Lower leg skin (tissue), 3 donors: ENCODE data around the gene APLF.

Experiments used
- POLR2A ChIP-seq, 2 donors: fragments of 450-650 bp; IDR thresholded peaks; one replicate each; pipeline ENCODE4 v1.6.1; 2016 to 2017; ENCODE audit warnings: antibody characterized with exemption in 2 of 2, mild to moderate bottlenecking in 1 of 2, moderate library complexity in 1 of 2
- TF ChIP-seq, protein P1 (sequence below), 3 donors: fragments of 450-650 bp; IDR thresholded peaks; one replicate each; pipeline ENCODE4 v1.5.1; 2016; ENCODE audit warnings: antibody characterized with exemption in 3 of 3, mild to moderate bottlenecking in 3 of 3, moderate library complexity in 2 of 3

DNA sequence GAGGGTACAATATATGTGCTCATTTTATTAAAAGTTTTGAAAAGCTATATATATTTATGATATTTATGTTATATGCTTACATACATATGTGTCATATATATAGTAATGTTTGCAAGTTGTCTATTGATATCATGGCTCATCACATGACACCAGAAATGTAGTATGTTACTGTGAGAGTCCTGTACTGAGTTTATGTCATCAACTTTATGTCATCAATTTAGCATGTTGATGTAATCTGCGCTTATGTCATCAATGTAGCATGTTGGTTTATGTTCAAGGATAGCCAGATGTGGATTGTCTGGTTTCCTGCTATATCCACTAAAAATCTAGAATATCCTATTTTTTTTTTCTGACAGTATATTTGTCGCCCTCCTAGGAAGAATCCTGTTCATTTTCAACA lies 77.4 kb downstream of the APLF start:
- TF ChIP-seq, protein P1, sequence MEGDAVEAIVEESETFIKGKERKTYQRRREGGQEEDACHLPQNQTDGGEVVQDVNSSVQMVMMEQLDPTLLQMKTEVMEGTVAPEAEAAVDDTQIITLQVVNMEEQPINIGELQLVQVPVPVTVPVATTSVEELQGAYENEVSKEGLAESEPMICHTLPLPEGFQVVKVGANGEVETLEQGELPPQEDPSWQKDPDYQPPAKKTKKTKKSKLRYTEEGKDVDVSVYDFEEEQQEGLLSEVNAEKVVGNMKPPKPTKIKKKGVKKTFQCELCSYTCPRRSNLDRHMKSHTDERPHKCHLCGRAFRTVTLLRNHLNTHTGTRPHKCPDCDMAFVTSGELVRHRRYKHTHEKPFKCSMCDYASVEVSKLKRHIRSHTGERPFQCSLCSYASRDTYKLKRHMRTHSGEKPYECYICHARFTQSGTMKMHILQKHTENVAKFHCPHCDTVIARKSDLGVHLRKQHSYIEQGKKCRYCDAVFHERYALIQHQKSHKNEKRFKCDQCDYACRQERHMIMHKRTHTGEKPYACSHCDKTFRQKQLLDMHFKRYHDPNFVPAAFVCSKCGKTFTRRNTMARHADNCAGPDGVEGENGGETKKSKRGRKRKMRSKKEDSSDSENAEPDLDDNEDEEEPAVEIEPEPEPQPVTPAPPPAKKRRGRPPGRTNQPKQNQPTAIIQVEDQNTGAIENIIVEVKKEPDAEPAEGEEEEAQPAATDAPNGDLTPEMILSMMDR (IDR thresholded peaks at IDR 0.05) = no peak
- no peak for TF ChIP-seq POLR2A (IDR thresholded peaks at IDR 0.05)
